Endothelial cell of umbilical vein (primary cell): ENCODE results near the gene PPM1M. TPM values are rescaled to one million over a fixed set of nuclear protein-coding genes. Genes with fewer than 3 reads are reported as not detected.

ENCODE experiments used
- BruUV-seq: library from RNA; stranded (reverse); fragments of 400-500 nt; replicated peaks from 2 replicates; lab custom pipeline; 2021; lab: Mats Ljungman, UMichigan
- CTCF ChIA-PET: fragments of 300-600, 350-600 bp; sonication (Branson Sonifier 250); formaldehyde crosslinking; loops from one replicate; lab custom pipeline; 2021; ENCODE audit warnings: antibody characterized with exemption, inconsistent platforms; lab: Charles Lee
- POLR2A ChIA-PET: fragments of 300-600, 350-600 bp; sonication (Branson Sonifier 250); formaldehyde crosslinking; loops from one replicate; lab custom pipeline; 2021; ENCODE audit warnings: antibody characterized with exemption, inconsistent platforms; lab: Charles Lee
- DNase-seq: peaks from one replicate; pipeline ENCODE4 v3.0.0-alpha.2; 2011; ENCODE audit warnings: low read depth, low spot score
- FAIRE-seq: peaks from 2 replicates; lab custom pipeline; 2011; peaks lifted over from hg19 to GRCh38; lab: Jason Lieb, UNC
- H2AFZ ChIP-seq: 2 replicates; pipeline ENCODE4 v1.6.0; 2012; ENCODE audit warnings: low read depth, low read length, control low read depth, inconsistent platforms
- H3K27ac ChIP-seq: 2 replicates; pipeline ENCODE4 v1.5.1; 2011; ENCODE audit warnings: low read depth, mild to moderate bottlenecking, control low read depth, low read length, moderate library complexity; ENCODE audit not compliant: insufficient read depth
- H3K27me3 ChIP-seq, 2 experiments: 2 replicates each; pipeline versions ENCODE4 v1.6.0 to v1.6.1; 2011; ENCODE audit warnings: low read length in 2 of 2, mixed read lengths in 1 of 2; ENCODE audit not compliant: control insufficient read depth in 2 of 2, insufficient read depth in 2 of 2
- H3K36me3 ChIP-seq, 2 experiments: 2 replicates in 1 of 2; 3 replicates in 1 of 2; pipeline ENCODE4 v1.5.1; 2011; ENCODE audit warnings: low read length in 2 of 2, mild to moderate bottlenecking in 1 of 2, moderate library complexity in 1 of 2; ENCODE audit not compliant: control insufficient read depth in 2 of 2, insufficient read depth in 2 of 2; ENCODE audit errors: extremely low read depth in 1 of 2
- H3K4me1 ChIP-seq: 3 replicates; pipeline ENCODE4 v1.5.1; 2011; ENCODE audit warnings: mild to moderate bottlenecking, low read length; ENCODE audit not compliant: control insufficient read depth, insufficient read depth; ENCODE audit errors: extremely low read depth
- H3K4me2 ChIP-seq: 2 replicates; pipeline ENCODE4 v1.6.1; 2011; ENCODE audit warnings: low read length, control low read depth, mixed read lengths; ENCODE audit not compliant: insufficient read depth
- H3K4me3 ChIP-seq, 3 experiments: fragments of 200-600 bp in 1 of 3; sonication (generic), shearing (Covaris generic) in 1 of 3; replicated peaks in 1 of 3; 2 replicates each; pipeline ENCODE4 v1.5.1; 2011 to 2016; ENCODE audit warnings: control low read depth in 3 of 3, low read length in 3 of 3, mild to moderate bottlenecking in 2 of 3, inconsistent platforms in 1 of 3, low read depth in 1 of 3, moderate library complexity in 1 of 3; ENCODE audit not compliant: insufficient read depth in 1 of 3
- H3K79me2 ChIP-seq: 2 replicates; pipeline ENCODE4 v1.6.0; 2012; ENCODE audit warnings: low read length, inconsistent platforms; ENCODE audit not compliant: control insufficient read depth, insufficient read depth
- H3K9ac ChIP-seq: replicated peaks from 2 replicates; pipeline ENCODE3; 2011; ENCODE audit warnings: low read length, control low read depth; ENCODE audit not compliant: insufficient read depth; ENCODE audit errors: extremely low read depth
- H3K9me1 ChIP-seq: replicated peaks from 3 replicates; pipeline ENCODE4 v1.6.0; 2011; ENCODE audit warnings: mild to moderate bottlenecking, low read length; ENCODE audit not compliant: control insufficient read depth, insufficient read depth; ENCODE audit errors: extremely low read depth
- H3K9me3 ChIP-seq: replicated peaks from 2 replicates; pipeline ENCODE4 v1.5.1; 2012; ENCODE audit warnings: low read length, inconsistent platforms; ENCODE audit not compliant: control insufficient read depth, insufficient read depth
- H4K20me1 ChIP-seq: replicated peaks from 2 replicates; pipeline ENCODE3; 2011; ENCODE audit warnings: mild to moderate bottlenecking, low read length; ENCODE audit not compliant: control insufficient read depth, insufficient read depth; ENCODE audit errors: extremely low read depth
- CTCF ChIP-seq, 2 donors: IDR thresholded peaks; 1 replicate in 1 of 2; 2 replicates in 1 of 2; pipeline ENCODE4 v1.5.1; 2011; ENCODE audit warnings: low read length in 2 of 2, mild to moderate bottlenecking in 2 of 2, moderate library complexity in 2 of 2, control low read depth in 1 of 2, inconsistent platforms in 1 of 2, low read depth in 1 of 2; ENCODE audit not compliant: insufficient read depth in 1 of 2; ENCODE audit errors: extremely low read depth in 1 of 2
- EZH2 ChIP-seq: IDR thresholded peaks from 2 replicates; pipeline ENCODE4 v1.6.1; 2012; ENCODE audit warnings: borderline replicate concordance, low read depth, mild to moderate bottlenecking, moderate library complexity, low read length, inconsistent platforms; ENCODE audit not compliant: severe bottlenecking
- FOS ChIP-seq: IDR thresholded peaks from 2 replicates; pipeline ENCODE4 v1.6.1; 2011; ENCODE audit warnings: mild to moderate bottlenecking, low read length, moderate library complexity, borderline replicate concordance; ENCODE audit not compliant: insufficient read depth
- GATA2 ChIP-seq: IDR thresholded peaks from 2 replicates; pipeline ENCODE4 v1.7.0; 2011; ENCODE audit warnings: low read depth, mild to moderate bottlenecking, moderate library complexity, mixed read lengths, low read length; ENCODE audit not compliant: insufficient read length, insufficient read depth
- JUN ChIP-seq: IDR thresholded peaks from 2 replicates; pipeline ENCODE4 v1.6.1; 2011; ENCODE audit warnings: borderline replicate concordance, low read depth; ENCODE audit not compliant: insufficient read length, insufficient read depth
- MAX ChIP-seq: IDR thresholded peaks from 2 replicates; pipeline ENCODE4 v1.6.1; 2011; ENCODE audit not compliant: insufficient read depth, insufficient read length
- MYC ChIP-seq: IDR thresholded peaks from one replicate; pipeline ENCODE4 v1.6.1; 2011; ENCODE audit warnings: mild to moderate bottlenecking, low read depth, low read length
- POLR2A ChIP-seq: IDR thresholded peaks from 2 replicates; pipeline ENCODE4 v1.6.1; 2012; ENCODE audit warnings: low read depth, mild to moderate bottlenecking, control low read depth, low read length
- POLR2AphosphoS5 ChIP-seq: IDR thresholded peaks from 2 replicates; pipeline ENCODE4 v1.6.1; 2012; ENCODE audit warnings: low read depth, mild to moderate bottlenecking, control low read depth, low read length, moderate library complexity; ENCODE audit not compliant: insufficient read depth
- dilution Hi-C: fragments of 300-500 bp; cut with MboI; formaldehyde crosslinking; loops from one replicate; pipeline ENCODE4 v1.15.0; 2019; ENCODE audit warnings: low sequenced_read_pairs; ENCODE audit not compliant: extremely low pct_ligation_motif_present
- intact Hi-C: fragments of 100-400 bp; cut with micrococcal nuclease; formaldehyde crosslinking; loops from one replicate; pipeline ENCODE4 v1.10.0; 2022
- polyA plus RNA-seq, 4 experiments: library from polyadenylated mRNA; depleted of rRNA in 3 of 4; stranded (reverse) in 3 of 4; unstranded in 1 of 4; fragments of >200 nt; gene quantifications; 2 replicates each; pipeline versions ENCODE4 v1.2.1 to v1.2.3, GENCODE V29; 2011 to 2012; ENCODE audit warnings: missing spikeins in 1 of 4
- total RNA-seq: library from RNA; stranded (reverse); gene quantifications from 2 replicates; pipeline ENCODE4 v1.2.3, GENCODE V29; 2021

PPM1M gene
- total and polyA plus RNA-seq, 2 donors (not counting 3 experiments of a cell fraction or from before 2014, with no cell fraction given), result 13.7 to 19.4 TPM

GRCh38 chr3:52225452-52226228, 19.9 kb upstream of the PPM1M start, which contains the start of gene TLR9:
Gene TLR9 (minus strand): TSS chr3:52225645. CDS start chr3:52225529, 116 bp downstream.
- BruUV-seq, result no TSS peak
- intact Hi-C loops, result no loop called here
- dilution Hi-C loops, result no loop called here
- no peak for TF ChIP-seq POLR2AphosphoS5
- Histone ChIP-seq H3K9me3 (no peaks in the 10 kb centered on the region), H2AFZ (no peak within 1 kb of the TSS), H3K4me3 (no peak within 1 kb of the TSS), H4K20me1 (no peaks in the 10 kb centered on the region), H3K27me3 (no peaks in the 10 kb centered on the region), H3K4me1 (no peaks in the 10 kb centered on the region), H3K9ac (no peak within 1 kb of the TSS), H3K27ac (no peak within 1 kb of the TSS), H3K79me2 (no peaks in the 10 kb centered on the region), H3K9me1 (no peaks in the 10 kb centered on the region), H3K4me2 (no peak within 1 kb of the TSS), H3K36me3 (peaks cover 8 to 19% of the 10 kb centered on the region in 2 experiments)
- ChIA-PET CTCF (interaction anchor here (1.1 to 9.7 kb wide), 3 partner anchors 12 to 114 kb away, joined by 3 to 133 read pairs (median 104); partner anchors contain the start of genes GLYCTK and TWF2), POLR2A (no interaction called here)
- FAIRE-seq (no peak), DNase-seq (no peak)

- H4K20me1 ChIP-seq, result no peaks in the 10 kb centered on the region
- ChIA-PET CTCF (interaction anchor here (0.7 to 9.7 kb wide), 3 partner anchors 61 to 114 kb away, joined by 3 to 133 read pairs (median 6); partner anchors contain the start of gene GLYCTK), POLR2A (no interaction called here)
- DNase-seq (no peak), FAIRE-seq (no peak)
- H3K9me3 ChIP-seq, result no peaks in the 10 kb centered on the region
- no peak overlapping the region for H3K4me2 ChIP-seq
- TF ChIP-seq POLR2A, result no peak
- TF ChIP-seq JUN, result no peak
- no peak for TF ChIP-seq FOS
- no peak for TF ChIP-seq GATA2
- TF ChIP-seq CTCF (IDR thresholded peaks at IDR 0.05; ENCODE audit: extremely low read depth in 1 of 2, insufficient read depth in 1 of 2, low read depth in 1 of 2, low read length in 2 of 2), result no peak
- TF ChIP-seq MYC, result no peak
- no peak for TF ChIP-seq POLR2AphosphoS5
- no peak for TF ChIP-seq EZH2
- TF ChIP-seq MAX, result no peak
- no peaks in the 10 kb centered on the region for H3K4me1 ChIP-seq
- H2AFZ ChIP-seq, result no peak overlapping the region
- peaks cover 14 to 24% of the 10 kb centered on the region in 2 experiments for H3K36me3 ChIP-seq
- H3K79me2 ChIP-seq, result no peaks in the 10 kb centered on the region
- no peaks in the 10 kb centered on the region for H3K9me1 ChIP-seq
- BruUV-seq, result no TSS peak
- no peaks in the 10 kb centered on the region for H3K27me3 ChIP-seq
- no peak overlapping the region for H3K9ac ChIP-seq
- no peak overlapping the region for H3K27ac ChIP-seq
- H3K4me3 ChIP-seq, result no peak overlapping the region
- intact Hi-C loops, result no loop called here
- dilution Hi-C loops, result no loop called here
Measured at GRCh38 chr3:52226229-52226817, 19.2 kb upstream of the PPM1M start.
